Transverse colon (tissue), 4 donors: Measurements from ENCODE around the gene SMARCC1. TPM values are rescaled to one million over a fixed set of nuclear protein-coding genes. Genes with fewer than 3 reads are reported as not detected.

ENCODE experiments used
- DNase-seq: peaks from one replicate; pipeline ENCODE4 v3.0.0-alpha.2; 2019
- H3K27ac ChIP-seq, 4 donors: fragments of 200-600 bp; sonication (generic); 2 replicates each; pipeline ENCODE4 v1.5.1; 2016 to 2018; ENCODE audit warnings: inconsistent platforms in 4 of 4
- H3K27me3 ChIP-seq: fragments of 200-600 bp; sonication (generic); 2 replicates; pipeline ENCODE4 v1.5.1; 2017; ENCODE audit warnings: inconsistent platforms
- H3K36me3 ChIP-seq, 4 donors: fragments of 200-600 bp; sonication (generic); 2 replicates each; pipeline ENCODE4 v1.5.1; 2017 to 2019; ENCODE audit warnings: inconsistent platforms in 4 of 4
- H3K4me1 ChIP-seq, 4 donors: fragments of 200-600 bp; sonication (generic); 2 replicates each; pipeline ENCODE4 v1.5.1; 2017 to 2020; ENCODE audit warnings: inconsistent platforms in 4 of 4
- H3K4me3 ChIP-seq, 4 donors: fragments of 200-600 bp; sonication (generic); 1 replicate in 1 of 4; 2 replicates in 3 of 4; pipeline versions ENCODE4 v1.5.1 to v1.6.1; 2017 to 2019; ENCODE audit warnings: inconsistent platforms in 4 of 4
- H3K9me3 ChIP-seq, 2 donors: fragments of 200-600 bp; sonication (generic); 2 replicates each; pipeline ENCODE4 v1.5.1; 2017 to 2019; ENCODE audit warnings: inconsistent platforms in 2 of 2
- EP300 ChIP-seq: sonication (generic); formaldehyde crosslinking; IDR thresholded peaks from one replicate; pipeline ENCODE4 v1.6.1; 2017; ENCODE audit warnings: antibody characterized with exemption, low read depth
- POLR2A ChIP-seq: fragments of 450-650 bp; IDR thresholded peaks from one replicate; pipeline ENCODE4 v1.6.1; 2016; ENCODE audit warnings: antibody characterized with exemption, mild to moderate bottlenecking, moderate library complexity
- POLR2AphosphoS5 ChIP-seq, 3 donors: sonication (generic); formaldehyde crosslinking; IDR thresholded peaks; one replicate each; pipeline ENCODE4 v1.6.1; 2016; ENCODE audit warnings: antibody characterized with exemption in 3 of 3
- WGBS, 2 donors: methylation state at CpG; one replicate each; pipeline ENCODE4 v1.1.5; 2018; ENCODE audit warnings: low coverage in 1 of 2; 5-methylcytosine and 5-hydroxymethylcytosine counted together
- in situ Hi-C, 4 donors: fragments of 200-750 bp; cut with MboI; loops; one replicate each; pipeline versions ENCODE4 v1.15.0 to v1.15.1; 2017; ENCODE audit warnings: low sequenced_read_pairs in 3 of 4, low pct_ligation_motif_present in 1 of 4, low pct_unique_long_range_greater_than_20kb in 1 of 4
- intact Hi-C: fragments of 100-400 bp; cut with DNase I; formaldehyde crosslinking; loops from one replicate; pipeline ENCODE4 v1.15.1; 2023; ENCODE audit warnings: low total_unique reads
- total RNA-seq, 4 donors: library from RNA; depleted of rRNA; stranded (reverse); fragments of >200 nt; gene quantifications; one replicate each; pipeline ENCODE4 v1.1.0, GENCODE V29; 2016
- TF ChIP-seq, protein P1 (sequence below), 5 experiments: fragments of 200-600 bp in 3 of 5; fragments of 450-650 bp in 2 of 5; sonication (generic) in 3 of 5; IDR thresholded peaks; 1 replicate in 2 of 5; 2 replicates in 3 of 5; pipeline ENCODE4 v1.5.1; 2016 to 2017; ENCODE audit warnings: antibody characterized with exemption in 5 of 5, inconsistent platforms in 3 of 5, mild to moderate bottlenecking in 2 of 5, moderate library complexity in 1 of 5

The SMARCC1 gene
- total RNA-seq, 4 donors from 2014 or later = 21.3 to 70.8 (median 45.0) TPM

DNA sequence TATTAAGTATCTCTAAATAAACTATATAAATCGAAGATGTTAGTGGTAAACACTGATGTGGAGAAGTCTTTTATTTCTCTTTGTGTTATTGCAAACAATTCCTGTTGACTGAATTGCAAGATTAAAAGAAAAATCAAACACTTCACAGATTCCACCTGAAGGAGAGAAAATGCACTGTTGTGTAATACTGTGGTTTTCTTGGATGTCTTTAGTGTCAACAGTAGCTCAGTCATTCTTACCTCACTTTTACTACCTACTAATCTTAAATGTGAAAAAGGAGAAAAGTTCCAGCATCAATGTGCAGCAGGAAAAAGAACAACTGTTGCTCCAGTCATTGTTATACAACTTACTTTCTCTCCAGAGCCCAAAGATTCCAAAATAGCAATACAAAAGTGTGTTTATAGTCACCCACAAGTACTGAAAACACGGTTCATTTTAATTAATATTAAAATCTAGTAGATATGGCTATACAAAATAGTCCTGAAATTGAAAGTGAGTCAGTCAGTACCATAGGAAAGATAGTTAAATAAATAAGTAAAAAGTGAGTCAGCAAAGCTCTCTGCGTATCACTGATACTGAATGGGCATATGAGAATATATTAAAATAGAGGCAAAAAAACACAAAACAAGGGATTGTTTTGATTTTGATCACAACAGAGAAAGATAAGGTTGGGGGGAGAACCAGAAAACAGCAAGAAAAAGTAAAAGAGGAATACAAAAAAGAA, 112.5 kb downstream of the SMARCC1 start:
- in situ Hi-C loops (no loop called here), intact Hi-C loops (loop anchor here (5.0 kb wide), 1 partner anchor 577 kb away; no protein-coding TSS in a partner anchor)
- Histone ChIP-seq H3K4me3 (no peak overlapping the region), H3K36me3 (peaks cover 0 to 21% (median 3%) of the 10 kb centered on the region in 4 donors), H3K27me3 (no peaks in the 10 kb centered on the region), H3K9me3 (no peaks in the 10 kb centered on the region), H3K4me1 (peaks cover 0 to 3% (median 0%) of the 10 kb centered on the region in 4 donors), H3K27ac (no peak overlapping the region)
- no peak for TF ChIP-seq POLR2A
- TF ChIP-seq, protein P1, sequence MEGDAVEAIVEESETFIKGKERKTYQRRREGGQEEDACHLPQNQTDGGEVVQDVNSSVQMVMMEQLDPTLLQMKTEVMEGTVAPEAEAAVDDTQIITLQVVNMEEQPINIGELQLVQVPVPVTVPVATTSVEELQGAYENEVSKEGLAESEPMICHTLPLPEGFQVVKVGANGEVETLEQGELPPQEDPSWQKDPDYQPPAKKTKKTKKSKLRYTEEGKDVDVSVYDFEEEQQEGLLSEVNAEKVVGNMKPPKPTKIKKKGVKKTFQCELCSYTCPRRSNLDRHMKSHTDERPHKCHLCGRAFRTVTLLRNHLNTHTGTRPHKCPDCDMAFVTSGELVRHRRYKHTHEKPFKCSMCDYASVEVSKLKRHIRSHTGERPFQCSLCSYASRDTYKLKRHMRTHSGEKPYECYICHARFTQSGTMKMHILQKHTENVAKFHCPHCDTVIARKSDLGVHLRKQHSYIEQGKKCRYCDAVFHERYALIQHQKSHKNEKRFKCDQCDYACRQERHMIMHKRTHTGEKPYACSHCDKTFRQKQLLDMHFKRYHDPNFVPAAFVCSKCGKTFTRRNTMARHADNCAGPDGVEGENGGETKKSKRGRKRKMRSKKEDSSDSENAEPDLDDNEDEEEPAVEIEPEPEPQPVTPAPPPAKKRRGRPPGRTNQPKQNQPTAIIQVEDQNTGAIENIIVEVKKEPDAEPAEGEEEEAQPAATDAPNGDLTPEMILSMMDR (IDR thresholded peaks at IDR 0.05) = no peak
- no peak for TF ChIP-seq POLR2AphosphoS5 (IDR thresholded peaks at IDR 0.05)
- no peak for TF ChIP-seq EP300
- 74 to 91% methylated on average over 3 of the region's 3 CpGs for WGBS, 2 donors
- DNase-seq = no peak

DNA sequence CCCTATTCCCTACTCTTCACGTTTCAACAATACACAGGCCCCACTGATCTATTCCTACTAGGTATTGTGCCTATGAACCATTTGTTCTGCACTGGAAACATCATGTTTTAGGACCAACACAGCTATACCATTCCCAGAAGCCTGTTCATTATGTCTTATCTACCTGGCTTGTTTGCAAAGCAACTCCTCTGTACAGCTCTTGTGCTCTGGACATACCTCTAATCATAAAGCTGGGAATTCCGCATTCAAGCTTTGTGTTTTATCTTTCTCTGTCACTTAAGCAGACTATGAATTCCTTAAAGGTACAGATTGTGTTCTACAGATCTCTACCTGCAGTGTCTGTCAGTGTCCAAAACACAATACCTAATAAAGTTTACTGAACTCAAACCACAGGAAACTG, 115.6 kb downstream of the SMARCC1 start:
- peaks cover 0 to 17% (median 5%) of the 10 kb centered on the region in 4 donors for H3K36me3 ChIP-seq
- H3K27me3 ChIP-seq = no peaks in the 10 kb centered on the region
- H3K4me1 ChIP-seq = peaks cover 0 to 6% (median 0%) of the 10 kb centered on the region in 4 donors
- DNase-seq = no peak
- in situ Hi-C loops = no loop called here
- intact Hi-C loops = loop anchor here (5.0 kb wide), 1 partner anchor 574 kb away; no protein-coding TSS in a partner anchor
- no peaks in the 10 kb centered on the region for H3K9me3 ChIP-seq
- WGBS, 2 donors = 64 to 68% methylated on average over 2 of the region's 2 CpGs
- TF ChIP-seq, protein P1 (IDR thresholded peaks at IDR 0.05) = no peak
- TF ChIP-seq POLR2AphosphoS5 (IDR thresholded peaks at IDR 0.05) (no peak), POLR2A (no peak), EP300 (no peak)
- H3K27ac ChIP-seq = no peak overlapping the region
- H3K4me3 ChIP-seq = no peak overlapping the region

DNA sequence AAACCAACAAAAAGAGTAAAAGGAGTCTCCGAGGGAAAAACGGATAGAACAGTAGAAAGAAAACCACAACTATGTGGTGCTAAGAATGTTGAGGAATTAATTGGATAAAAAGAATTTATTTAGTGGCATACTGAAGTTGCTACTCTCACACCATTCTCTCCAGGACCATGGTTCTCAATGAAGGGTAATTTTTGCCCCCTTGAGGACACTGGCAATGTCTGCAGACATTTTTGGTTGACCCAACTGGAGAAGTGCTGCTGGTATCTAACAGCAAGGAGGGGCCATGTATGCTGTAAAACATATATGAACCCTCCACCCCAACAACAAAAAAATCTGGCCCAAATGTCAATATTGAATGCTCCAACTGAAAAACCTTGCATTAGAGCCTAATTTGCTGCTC, 117.2 kb downstream of the SMARCC1 start:
- H3K9me3 ChIP-seq = no peaks in the 10 kb centered on the region
- WGBS, 2 donors = 93 to 95% methylated on average over 2 of the region's 2 CpGs
- TF ChIP-seq, protein P1 (IDR thresholded peaks at IDR 0.05) = no peak
- TF ChIP-seq POLR2AphosphoS5 (IDR thresholded peaks at IDR 0.05) (no peak), EP300 (no peak), POLR2A (no peak)
- no peaks in the 10 kb centered on the region for H3K27me3 ChIP-seq
- peaks cover 0 to 5% (median 0%) of the 10 kb centered on the region in 4 donors for H3K4me1 ChIP-seq
- no peak for DNase-seq
- H3K36me3 ChIP-seq = peaks cover 0 to 12% (median 5%) of the 10 kb centered on the region in 4 donors
- no peak overlapping the region for H3K4me3 ChIP-seq
- intact Hi-C loops (no loop called here), in situ Hi-C loops (no loop called here)
- H3K27ac ChIP-seq = no peak overlapping the region

DNA sequence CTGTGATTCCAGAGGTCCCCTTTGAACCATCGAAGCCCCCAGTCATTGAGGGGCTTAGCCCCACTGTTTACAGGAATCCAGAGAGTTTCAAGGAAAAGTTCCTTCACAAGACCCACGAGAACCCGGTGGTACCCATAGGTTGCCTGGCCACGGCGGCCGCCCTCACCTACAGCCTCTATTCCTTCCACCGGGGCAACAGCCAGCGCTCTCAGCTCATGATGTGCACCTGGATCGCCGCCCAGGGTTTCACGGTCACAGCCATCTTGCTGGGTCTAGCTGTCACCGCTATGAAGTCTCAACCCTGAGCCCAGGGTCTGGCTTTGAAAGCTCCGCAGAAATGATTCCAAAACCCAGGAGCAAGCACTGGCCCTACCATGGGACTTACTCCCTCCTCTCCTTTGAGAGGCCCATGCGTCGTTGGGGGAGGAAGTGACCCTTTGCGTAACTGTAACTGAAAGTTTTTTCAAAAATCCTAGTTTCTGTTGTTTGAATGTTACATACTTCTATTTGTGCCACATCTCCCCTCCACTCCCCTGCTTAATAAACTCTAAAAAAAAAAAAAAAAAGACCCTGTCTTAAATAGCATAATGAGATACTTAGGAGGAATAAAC, 118.0 kb downstream of the SMARCC1 start:
- Histone ChIP-seq H3K9me3 (no peaks in the 10 kb centered on the region), H3K4me1 (peaks cover 0 to 5% (median 0%) of the 10 kb centered on the region in 4 donors), H3K4me3 (no peak overlapping the region), H3K36me3 (peaks cover 0 to 12% (median 5%) of the 10 kb centered on the region in 4 donors), H3K27ac (no peak overlapping the region), H3K27me3 (no peaks in the 10 kb centered on the region)
- 80 to 95% methylated on average over 1 to 16 of the region's 16 CpGs for WGBS, 2 donors
- intact Hi-C loops (no loop called here), in situ Hi-C loops (no loop called here)
- no peak for DNase-seq
- no peak for TF ChIP-seq POLR2A
